HCT116 (cell line): ENCODE measurements around the gene IFITM1. TPM values are rescaled to one million over a fixed set of nuclear protein-coding genes. Genes with fewer than 3 reads are reported as not detected.

Experiments used
- ATAC-seq: fragments of 200-7000 bp; cut with Tn5 transposase; 2 replicates; pipeline ENCODE4 v1.9.1; 2020; ENCODE audit warnings: mild to moderate bottlenecking, moderate library complexity
- BruUV-seq: library from RNA; stranded (reverse); fragments of 400-500 nt; replicated peaks from 2 replicates; lab custom pipeline; 2021; lab: Mats Ljungman, UMichigan
- CTCF ChIA-PET: fragments of 300-600 bp; sonication (Branson Sonifier 250); formaldehyde crosslinking; loops from one replicate; lab custom pipeline; 2021; ENCODE audit warnings: antibody characterized with exemption; lab: Charles Lee
- POLR2A ChIA-PET: fragments of 300-600, 350-600 bp; sonication (Branson Sonifier 250); formaldehyde crosslinking; loops from one replicate; lab custom pipeline; 2021; ENCODE audit warnings: antibody characterized with exemption; lab: Charles Lee
- RAD21 ChIA-PET, 2 experiments: fragments of 300-600 bp; sonication (Branson Sonifier 250); formaldehyde crosslinking; loops; one replicate each; lab custom pipeline; 2023; ENCODE audit warnings: low total read pairs in 2 of 2; ENCODE audit not compliant: uncharacterized antibody in 2 of 2, unreplicated experiment in 2 of 2, low non-redundant PET in 1 of 2; lab: Charles Lee
- DNase-seq: peaks from one replicate; pipeline ENCODE4 v3.0.0-alpha.2; 2010; ENCODE audit warnings: low read depth, low spot score
- H2AFZ ChIP-seq: fragments of 200-600 bp; shearing (Covaris generic), sonication (generic); 2 replicates; pipeline ENCODE4 v1.6.1; 2017; ENCODE audit warnings: low read depth, mixed run types, mixed read lengths, antibody characterized with exemption, low read length; ENCODE audit not compliant: poor library complexity, severe bottlenecking
- H3K27ac ChIP-seq: 2 replicates; pipeline ENCODE4 v1.5.1; 2012; ENCODE audit warnings: low read depth, low read length
- H3K27me3 ChIP-seq: fragments of 200-600 bp; sonication (generic); 2 replicates; pipeline ENCODE4 v1.6.1; 2016; ENCODE audit warnings: mixed run types, low read length, mixed read lengths; ENCODE audit not compliant: insufficient read depth
- H3K36me3 ChIP-seq, 2 experiments: fragments of 200-500 bp in 1 of 2; fragments of 200-600 bp in 1 of 2; sonication (Bioruptor generic) in 1 of 2; sonication (generic) in 1 of 2; 2 replicates each; pipeline versions ENCODE4 v1.5.1 to v1.6.1; 2014 to 2016; ENCODE audit warnings: low read length in 2 of 2, inconsistent platforms in 1 of 2, mixed read lengths in 1 of 2, mixed run types in 1 of 2; ENCODE audit not compliant: insufficient read depth in 2 of 2, control insufficient read depth in 1 of 2
- H3K4me1 ChIP-seq, 2 experiments: fragments of 200-600 bp in 1 of 2; sonication (generic) in 1 of 2; 2 replicates each; pipeline versions ENCODE4 v1.5.1 to v1.6.1; 2012 to 2017; ENCODE audit warnings: low read length in 2 of 2, inconsistent platforms in 1 of 2, mild to moderate bottlenecking in 1 of 2, mixed read lengths in 1 of 2, mixed run types in 1 of 2, moderate library complexity in 1 of 2; ENCODE audit not compliant: insufficient read depth in 2 of 2, control insufficient read depth in 1 of 2
- H3K4me2 ChIP-seq: fragments of 200-600 bp; sonication (generic); 2 replicates; pipeline ENCODE4 v1.6.1; 2017; ENCODE audit warnings: mixed run types, low read length, mixed read lengths
- H3K4me3 ChIP-seq, 2 experiments: fragments of 200-600 bp in 1 of 2; sonication (generic) in 1 of 2; replicated peaks in 1 of 2; 2 replicates each; pipeline ENCODE4 v1.5.1; 2011 to 2016; ENCODE audit warnings: low read length in 2 of 2, control low read depth in 1 of 2, low read depth in 1 of 2, mild to moderate bottlenecking in 1 of 2, mixed read lengths in 1 of 2, mixed run types in 1 of 2
- H3K79me2 ChIP-seq: fragments of 200-600 bp; sonication (generic); 2 replicates; pipeline ENCODE4 v1.6.1; 2017; ENCODE audit warnings: mild to moderate bottlenecking, mixed run types, low read length, moderate library complexity, mixed read lengths; ENCODE audit not compliant: insufficient read depth
- H3K9ac ChIP-seq: fragments of 200-600 bp; sonication (generic); 2 replicates; pipeline ENCODE4 v1.6.1; 2016; ENCODE audit warnings: low read length, mixed read lengths
- H3K9me2 ChIP-seq: fragments of 200-600 bp; sonication (generic), shearing (Covaris generic); 2 replicates; pipeline ENCODE4 v1.6.1; 2017; ENCODE audit warnings: mixed run types, mild to moderate bottlenecking, moderate library complexity; ENCODE audit not compliant: insufficient read depth
- H3K9me3 ChIP-seq, 2 experiments: fragments of 200-500 bp in 1 of 2; fragments of 200-600 bp in 1 of 2; sonication (Bioruptor generic) in 1 of 2; sonication (generic) in 1 of 2; 2 replicates each; pipeline ENCODE4 v1.6.1; 2014 to 2017; ENCODE audit warnings: low read length in 2 of 2, mixed read lengths in 2 of 2, inconsistent platforms in 1 of 2, low read depth in 1 of 2, mild to moderate bottlenecking in 1 of 2, mixed run types in 1 of 2, moderate library complexity in 1 of 2; ENCODE audit not compliant: control insufficient read depth in 1 of 2, insufficient read depth in 1 of 2
- H4K20me1 ChIP-seq: fragments of 200-600 bp; sonication (generic), shearing (Covaris generic); 2 replicates; pipeline ENCODE4 v1.6.1; 2017; ENCODE audit warnings: mixed run types, mild to moderate bottlenecking, moderate library complexity; ENCODE audit not compliant: insufficient read depth
- CBX3 ChIP-seq: IDR thresholded peaks from 2 replicates; pipeline ENCODE4 v1.6.1; 2012; ENCODE audit warnings: low read depth
- EZH2 ChIP-seq: fragments of 200-600 bp; sonication (generic); IDR thresholded peaks from 2 replicates; pipeline ENCODE4 v1.6.1; 2017; ENCODE audit warnings: antibody characterized with exemption, mixed run types
- EZH2phosphoT487 ChIP-seq: fragments of 200-600 bp; IDR thresholded peaks from 2 replicates; pipeline ENCODE4 v1.6.1; 2018; ENCODE audit warnings: antibody characterized with exemption, borderline replicate concordance
- ZFX ChIP-seq: fragments of 450-650 bp; IDR thresholded peaks from 2 replicates; pipeline ENCODE4 v1.6.1; 2017
- ZNF274 ChIP-seq: fragments of 200-500 bp; sonication (Bioruptor generic); IDR thresholded peaks from 2 replicates; pipeline ENCODE4 v1.6.1; 2014; ENCODE audit warnings: mild to moderate bottlenecking, low read depth, low read length, inconsistent platforms
- intact Hi-C: fragments of 100-400 bp; cut with micrococcal nuclease; formaldehyde crosslinking; loops from 2 replicates; pipeline ENCODE4 v1.10.0; 2022
- total RNA-seq: library from RNA; stranded (reverse); gene quantifications from one replicate; pipeline ENCODE4 v1.2.1, GENCODE V29; 2021; ENCODE audit not compliant: unreplicated experiment
- TF ChIP-seq, protein P1 (sequence below): IDR thresholded peaks from 2 replicates; pipeline ENCODE4 v1.6.1; 2012; ENCODE audit warnings: low read depth
- TF ChIP-seq, protein P2 (sequence below), 3 experiments: fragments of 200-600 bp in 1 of 3; sonication (generic) in 1 of 3; IDR thresholded peaks in 2 of 3; conservative IDR thresholded peaks in 1 of 3; 2 replicates each; pipeline ENCODE4 v1.5.1; 2012 to 2017; ENCODE audit warnings: low read depth in 2 of 3, low read length in 2 of 3, antibody characterized with exemption in 1 of 3, borderline replicate concordance in 1 of 3, control low read depth in 1 of 3, mild to moderate bottlenecking in 1 of 3, mixed read lengths in 1 of 3, mixed run types in 1 of 3, moderate library complexity in 1 of 3; ENCODE audit not compliant: insufficient read depth in 1 of 3

IFITM1 gene
- total RNA-seq, 1 experiment from 2014 or later: 6.1 TPM

- Histone ChIP-seq H4K20me1 (no peaks in the 10 kb centered on the region), H3K36me3 (no peaks in the 10 kb centered on the region), H3K9me3 (no peaks in the 10 kb centered on the region), H3K4me2 (no peak overlapping the region), H3K27me3 (no peaks in the 10 kb centered on the region), H3K4me3 (no peak overlapping the region), H2AFZ (no peak overlapping the region), H3K4me1 (peaks cover 0 to under 1% of the 10 kb centered on the region in 2 experiments; a peak in 1 of 4 replicates), H3K79me2 (no peaks in the 10 kb centered on the region), H3K27ac (no peak overlapping the region), H3K9ac (no peak overlapping the region), H3K9me2 (no peaks in the 10 kb centered on the region)
- ATAC-seq (no peak), DNase-seq (no peak)
- ChIA-PET CTCF (no interaction called here), RAD21 (no interaction called here), POLR2A (no interaction called here)
- no peak for TF ChIP-seq ZNF274
- intact Hi-C loops: no loop called here
- no TSS peak for BruUV-seq
Measured at GRCh38 chr11:272931-273198, 41.0 kb upstream of the IFITM1 start.

- Histone ChIP-seq H3K27me3 (no peaks in the 10 kb centered on the region), H3K79me2 (no peaks in the 10 kb centered on the region), H3K4me2 (no peak overlapping the region), H3K9ac (no peak overlapping the region), H4K20me1 (no peaks in the 10 kb centered on the region), H3K9me2 (no peaks in the 10 kb centered on the region), H3K27ac (no peak overlapping the region), H3K4me1 (no peaks in the 10 kb centered on the region), H3K36me3 (no peaks in the 10 kb centered on the region), H3K4me3 (no peak overlapping the region), H3K9me3 (no peaks in the 10 kb centered on the region), H2AFZ (no peak overlapping the region)
- no peak for DNase-seq
- no peak for ATAC-seq
- RAD21 ChIA-PET: no interaction called here
- POLR2A ChIA-PET: no interaction called here
- intact Hi-C loops: no loop called here
- no peak for TF ChIP-seq CBX3
- TF ChIP-seq ZFX: no peak
- TF ChIP-seq, protein P1, sequence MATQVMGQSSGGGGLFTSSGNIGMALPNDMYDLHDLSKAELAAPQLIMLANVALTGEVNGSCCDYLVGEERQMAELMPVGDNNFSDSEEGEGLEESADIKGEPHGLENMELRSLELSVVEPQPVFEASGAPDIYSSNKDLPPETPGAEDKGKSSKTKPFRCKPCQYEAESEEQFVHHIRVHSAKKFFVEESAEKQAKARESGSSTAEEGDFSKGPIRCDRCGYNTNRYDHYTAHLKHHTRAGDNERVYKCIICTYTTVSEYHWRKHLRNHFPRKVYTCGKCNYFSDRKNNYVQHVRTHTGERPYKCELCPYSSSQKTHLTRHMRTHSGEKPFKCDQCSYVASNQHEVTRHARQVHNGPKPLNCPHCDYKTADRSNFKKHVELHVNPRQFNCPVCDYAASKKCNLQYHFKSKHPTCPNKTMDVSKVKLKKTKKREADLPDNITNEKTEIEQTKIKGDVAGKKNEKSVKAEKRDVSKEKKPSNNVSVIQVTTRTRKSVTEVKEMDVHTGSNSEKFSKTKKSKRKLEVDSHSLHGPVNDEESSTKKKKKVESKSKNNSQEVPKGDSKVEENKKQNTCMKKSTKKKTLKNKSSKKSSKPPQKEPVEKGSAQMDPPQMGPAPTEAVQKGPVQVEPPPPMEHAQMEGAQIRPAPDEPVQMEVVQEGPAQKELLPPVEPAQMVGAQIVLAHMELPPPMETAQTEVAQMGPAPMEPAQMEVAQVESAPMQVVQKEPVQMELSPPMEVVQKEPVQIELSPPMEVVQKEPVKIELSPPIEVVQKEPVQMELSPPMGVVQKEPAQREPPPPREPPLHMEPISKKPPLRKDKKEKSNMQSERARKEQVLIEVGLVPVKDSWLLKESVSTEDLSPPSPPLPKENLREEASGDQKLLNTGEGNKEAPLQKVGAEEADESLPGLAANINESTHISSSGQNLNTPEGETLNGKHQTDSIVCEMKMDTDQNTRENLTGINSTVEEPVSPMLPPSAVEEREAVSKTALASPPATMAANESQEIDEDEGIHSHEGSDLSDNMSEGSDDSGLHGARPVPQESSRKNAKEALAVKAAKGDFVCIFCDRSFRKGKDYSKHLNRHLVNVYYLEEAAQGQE: no peak
- no peak for TF ChIP-seq EZH2
- TF ChIP-seq, protein P2, sequence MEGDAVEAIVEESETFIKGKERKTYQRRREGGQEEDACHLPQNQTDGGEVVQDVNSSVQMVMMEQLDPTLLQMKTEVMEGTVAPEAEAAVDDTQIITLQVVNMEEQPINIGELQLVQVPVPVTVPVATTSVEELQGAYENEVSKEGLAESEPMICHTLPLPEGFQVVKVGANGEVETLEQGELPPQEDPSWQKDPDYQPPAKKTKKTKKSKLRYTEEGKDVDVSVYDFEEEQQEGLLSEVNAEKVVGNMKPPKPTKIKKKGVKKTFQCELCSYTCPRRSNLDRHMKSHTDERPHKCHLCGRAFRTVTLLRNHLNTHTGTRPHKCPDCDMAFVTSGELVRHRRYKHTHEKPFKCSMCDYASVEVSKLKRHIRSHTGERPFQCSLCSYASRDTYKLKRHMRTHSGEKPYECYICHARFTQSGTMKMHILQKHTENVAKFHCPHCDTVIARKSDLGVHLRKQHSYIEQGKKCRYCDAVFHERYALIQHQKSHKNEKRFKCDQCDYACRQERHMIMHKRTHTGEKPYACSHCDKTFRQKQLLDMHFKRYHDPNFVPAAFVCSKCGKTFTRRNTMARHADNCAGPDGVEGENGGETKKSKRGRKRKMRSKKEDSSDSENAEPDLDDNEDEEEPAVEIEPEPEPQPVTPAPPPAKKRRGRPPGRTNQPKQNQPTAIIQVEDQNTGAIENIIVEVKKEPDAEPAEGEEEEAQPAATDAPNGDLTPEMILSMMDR (IDR thresholded peaks at IDR 0.05 in 2 of 3, conservative IDR thresholded peaks at IDR 0.05 in 1 of 3; ENCODE audit: borderline replicate concordance in 1 of 3, insufficient read depth in 1 of 3, low read depth in 2 of 3, low read length in 2 of 3): no peak
- TF ChIP-seq EZH2phosphoT487: no peak
- CTCF ChIA-PET: interaction anchor here (0.6 kb wide), 1 partner anchor 80 kb away, joined by 3 read pairs; no protein-coding TSS in a partner anchor
- no TSS peak for BruUV-seq
Measured at GRCh38 chr11:276219-276618, 37.6 kb upstream of the IFITM1 start.
